SU-DHL-6 (cell line): Measurements from ENCODE around the gene ACAP2.

ENCODE experiments used
- H2AFZ ChIP-seq: fragments of 200-600 bp; sonication (generic); 2 replicates; pipeline ENCODE4 v1.6.1; 2014; ENCODE audit warnings: low read depth, mild to moderate bottlenecking, moderate library complexity, mixed read lengths, antibody characterized with exemption, low read length; ENCODE audit not compliant: severe bottlenecking
- H3F3A ChIP-seq: fragments of 200-600 bp; shearing (Covaris generic); 2 replicates; pipeline ENCODE4 v1.6.0; 2016; ENCODE audit warnings: antibody characterized with exemption, mild to moderate bottlenecking; ENCODE audit not compliant: insufficient read depth
- H3K27ac ChIP-seq: fragments of 200-600 bp; sonication (generic); 2 replicates; pipeline ENCODE4 v1.5.1; 2016; ENCODE audit warnings: low read depth, mild to moderate bottlenecking, low read length, moderate library complexity, mixed read lengths
- H3K27me3 ChIP-seq: fragments of 200-600 bp; sonication (generic), shearing (Covaris generic); 2 replicates; pipeline ENCODE4 v1.6.0; 2014; ENCODE audit warnings: mild to moderate bottlenecking, low read length
- H3K36me3 ChIP-seq: fragments of 200-600 bp; sonication (generic); 2 replicates; pipeline ENCODE4 v1.6.1; 2014; ENCODE audit warnings: mild to moderate bottlenecking, low read length, mixed read lengths
- H3K4me2 ChIP-seq: fragments of 300-600, 200-600 bp; shearing (Covaris generic), sonication (generic); 2 replicates; pipeline ENCODE4 v1.6.0; 2014; ENCODE audit warnings: low read length, low read depth, mild to moderate bottlenecking; ENCODE audit not compliant: poor library complexity, severe bottlenecking
- H3K4me3 ChIP-seq: fragments of 200-600 bp; sonication (generic); 2 replicates; pipeline ENCODE4 v1.5.1; 2014; ENCODE audit warnings: antibody characterized with exemption, low read length, mild to moderate bottlenecking, mixed read lengths; ENCODE audit not compliant: insufficient read depth, poor library complexity, severe bottlenecking
- H3K79me2 ChIP-seq: fragments of 200-600 bp; sonication (generic); 2 replicates; pipeline ENCODE4 v1.6.1; 2014; ENCODE audit warnings: mild to moderate bottlenecking, low read length, moderate library complexity; ENCODE audit not compliant: insufficient read depth
- H3K9ac ChIP-seq: fragments of 200-600 bp; sonication (generic); 2 replicates; pipeline ENCODE4 v1.7.0; 2014; ENCODE audit warnings: mild to moderate bottlenecking, low read length
- H3K9me2 ChIP-seq: fragments of 200-600 bp; sonication (generic); replicated peaks from 2 replicates; pipeline ENCODE4 v1.6.1; 2014; ENCODE audit warnings: low read length; ENCODE audit not compliant: insufficient read depth
- H3K9me3 ChIP-seq: fragments of 200-600 bp; sonication (generic); 2 replicates; pipeline ENCODE4 v1.6.1; 2014; ENCODE audit warnings: low read length, mixed read lengths; ENCODE audit not compliant: insufficient read depth
- H4K20me1 ChIP-seq: fragments of 200-600 bp; sonication (generic); 2 replicates; pipeline ENCODE4 v1.6.1; 2014; ENCODE audit warnings: low read depth, mild to moderate bottlenecking, antibody characterized with exemption, low read length, moderate library complexity, mixed read lengths
- EZH2phosphoT487 ChIP-seq: fragments of 200-600 bp; sonication (generic), shearing (Covaris generic); conservative IDR thresholded peaks from 2 replicates; pipeline ENCODE4 v1.6.1; 2018; ENCODE audit warnings: mild to moderate bottlenecking, antibody characterized with exemption, low read length, moderate library complexity, mixed read lengths
- TF ChIP-seq, protein P1 (sequence below): fragments of 200-600 bp; sonication (generic); IDR thresholded peaks from one replicate; pipeline ENCODE4 v1.5.1; 2017; ENCODE audit warnings: antibody characterized with exemption, mild to moderate bottlenecking, low read length, moderate library complexity; ENCODE audit not compliant: insufficient read depth, poor library complexity, severe bottlenecking

Gene ACAP2

DNA sequence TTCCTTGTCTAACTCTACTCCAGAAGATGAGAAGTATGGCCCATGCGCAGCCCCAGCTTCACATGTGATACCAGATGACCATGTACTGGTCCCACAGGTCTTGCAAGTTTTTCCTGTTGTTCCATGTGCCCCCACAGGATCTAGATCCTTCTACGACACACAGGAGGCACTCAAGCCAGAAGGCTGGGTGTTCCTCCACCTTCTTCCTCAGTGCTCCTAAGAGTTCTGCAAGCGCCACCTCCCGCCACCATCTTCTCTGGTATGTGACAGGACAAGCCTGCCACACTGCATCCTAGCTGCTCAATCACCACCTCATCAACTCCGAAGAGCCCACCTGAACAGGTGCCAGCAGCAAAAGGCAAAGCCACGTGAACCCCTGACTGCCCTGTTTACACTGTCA is 214.9 kb downstream of the ACAP2 start:
- H3K36me3 ChIP-seq, result no peaks in the 10 kb centered on the region
- H3K9ac ChIP-seq, result no peak overlapping the region
- H3K79me2 ChIP-seq, result no peaks in the 10 kb centered on the region
- no peaks in the 10 kb centered on the region for H3K27me3 ChIP-seq
- no peak overlapping the region for H3K27ac ChIP-seq
- no peaks in the 10 kb centered on the region for H3F3A ChIP-seq
- no peak for TF ChIP-seq EZH2phosphoT487
- TF ChIP-seq, protein P1, sequence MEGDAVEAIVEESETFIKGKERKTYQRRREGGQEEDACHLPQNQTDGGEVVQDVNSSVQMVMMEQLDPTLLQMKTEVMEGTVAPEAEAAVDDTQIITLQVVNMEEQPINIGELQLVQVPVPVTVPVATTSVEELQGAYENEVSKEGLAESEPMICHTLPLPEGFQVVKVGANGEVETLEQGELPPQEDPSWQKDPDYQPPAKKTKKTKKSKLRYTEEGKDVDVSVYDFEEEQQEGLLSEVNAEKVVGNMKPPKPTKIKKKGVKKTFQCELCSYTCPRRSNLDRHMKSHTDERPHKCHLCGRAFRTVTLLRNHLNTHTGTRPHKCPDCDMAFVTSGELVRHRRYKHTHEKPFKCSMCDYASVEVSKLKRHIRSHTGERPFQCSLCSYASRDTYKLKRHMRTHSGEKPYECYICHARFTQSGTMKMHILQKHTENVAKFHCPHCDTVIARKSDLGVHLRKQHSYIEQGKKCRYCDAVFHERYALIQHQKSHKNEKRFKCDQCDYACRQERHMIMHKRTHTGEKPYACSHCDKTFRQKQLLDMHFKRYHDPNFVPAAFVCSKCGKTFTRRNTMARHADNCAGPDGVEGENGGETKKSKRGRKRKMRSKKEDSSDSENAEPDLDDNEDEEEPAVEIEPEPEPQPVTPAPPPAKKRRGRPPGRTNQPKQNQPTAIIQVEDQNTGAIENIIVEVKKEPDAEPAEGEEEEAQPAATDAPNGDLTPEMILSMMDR, result no peak
- H3K4me2 ChIP-seq, result no peak overlapping the region
- no peak overlapping the region for H2AFZ ChIP-seq
- no peak overlapping the region for H3K4me3 ChIP-seq
- no peaks in the 10 kb centered on the region for H3K9me2 ChIP-seq
- H3K9me3 ChIP-seq, result no peaks in the 10 kb centered on the region
- H4K20me1 ChIP-seq, result no peaks in the 10 kb centered on the region

DNA sequence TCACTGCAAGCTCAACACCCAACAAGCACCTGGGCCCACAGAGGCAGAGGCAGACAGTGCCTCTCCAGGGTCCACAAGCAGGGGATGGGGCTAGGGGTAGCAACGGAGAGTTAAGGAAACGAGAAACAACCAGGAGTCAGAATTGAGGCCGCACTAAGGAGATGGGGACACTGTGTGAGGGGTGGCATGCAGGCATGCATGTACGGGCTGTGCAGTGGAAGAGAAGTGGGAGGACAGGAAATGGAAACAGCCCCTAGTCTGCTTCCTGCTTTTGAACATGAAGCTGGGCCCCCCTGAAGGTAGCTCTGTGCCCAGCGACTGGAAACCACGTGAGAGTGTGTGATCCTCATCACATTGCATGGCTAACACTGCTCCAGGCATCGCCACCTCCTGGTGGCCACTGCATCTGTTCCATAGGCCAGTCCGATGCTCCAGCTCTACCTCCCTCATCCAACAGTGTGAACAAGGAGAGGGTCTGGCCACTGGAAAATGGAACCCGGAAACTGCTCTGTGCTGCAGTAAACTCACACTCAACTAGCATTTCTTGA is 215.8 kb downstream of the ACAP2 start:
- Histone ChIP-seq H3K36me3 (no peaks in the 10 kb centered on the region), H4K20me1 (no peaks in the 10 kb centered on the region), H3K27me3 (no peaks in the 10 kb centered on the region), H3K79me2 (no peaks in the 10 kb centered on the region), H3K9me2 (no peaks in the 10 kb centered on the region), H3K9me3 (no peaks in the 10 kb centered on the region), H2AFZ (no peak overlapping the region), H3K4me3 (no peak overlapping the region), H3F3A (no peaks in the 10 kb centered on the region), H3K9ac (no peak overlapping the region), H3K27ac (no peak overlapping the region), H3K4me2 (no peak overlapping the region)
- no peak for TF ChIP-seq EZH2phosphoT487
- TF ChIP-seq, protein P1, result no peak

DNA sequence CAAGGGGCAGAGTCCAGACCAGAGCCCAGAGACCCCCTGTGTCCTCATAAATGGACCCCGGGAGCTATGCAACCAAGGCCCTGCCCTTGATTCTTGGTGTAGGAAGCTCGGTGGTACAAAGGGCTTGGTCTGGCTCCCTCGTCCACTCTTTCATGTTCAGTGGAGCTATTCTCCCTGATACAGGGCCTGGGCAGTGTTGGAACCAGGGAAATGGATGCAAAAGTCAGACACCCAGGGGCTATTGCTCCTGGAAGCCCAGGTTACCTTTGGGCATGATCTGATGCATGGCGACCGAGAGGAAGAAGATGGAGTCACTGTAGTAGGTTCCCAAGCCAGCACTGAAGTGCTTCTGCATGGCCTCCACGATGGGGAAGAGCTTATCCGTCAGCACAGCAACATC is 216.4 kb downstream of the ACAP2 start:
- Histone ChIP-seq H4K20me1 (no peaks in the 10 kb centered on the region), H3K9ac (no peak overlapping the region), H3K79me2 (no peaks in the 10 kb centered on the region), H3K27ac (no peak overlapping the region), H3K4me2 (no peak overlapping the region), H3K27me3 (no peaks in the 10 kb centered on the region), H3F3A (no peaks in the 10 kb centered on the region), H3K4me3 (no peak overlapping the region), H3K36me3 (no peaks in the 10 kb centered on the region), H2AFZ (no peak overlapping the region), H3K9me3 (no peaks in the 10 kb centered on the region), H3K9me2 (no peaks in the 10 kb centered on the region)
- TF ChIP-seq, protein P1, result no peak
- TF ChIP-seq EZH2phosphoT487, result no peak
